HG02973 (cell line): ENCODE measurements around the gene LINC01488.

Experiments used
- ATAC-seq: cut with Tn5 transposase; IDR thresholded peaks from one replicate; pipeline ENCODE4 v1.9.1; 2021; ENCODE audit warnings: moderate library complexity; ENCODE audit not compliant: unreplicated experiment

LINC01488 gene

GRCh38 chr11:69481393-69481844 is at the start of gene LINC01488:
Gene LINC01488 (plus strand): TSS chr11:69481663.
- no peak for ATAC-seq

GRCh38 chr11:69431893-69432738 is 49.3 kb upstream of the LINC01488 start:
- no peak for ATAC-seq

- ATAC-seq: no peak
Observed at GRCh38 chr11:69433741-69434140, 47.7 kb upstream of the LINC01488 start.

GRCh38 chr11:69434471-69434931 is 47.0 kb upstream of the LINC01488 start:
- no peak for ATAC-seq

- no peak for ATAC-seq
Observed at GRCh38 chr11:69435161-69435986, 46.1 kb upstream of the LINC01488 start.

- ATAC-seq: no peak
Observed at GRCh38 chr11:69436041-69436982, 45.2 kb upstream of the LINC01488 start.

- ATAC-seq: no peak
Observed at GRCh38 chr11:69437001-69437875, 44.2 kb upstream of the LINC01488 start.

- no peak for ATAC-seq
Observed at GRCh38 chr11:69437876-69438205, 43.6 kb upstream of the LINC01488 start.

- no peak for ATAC-seq
Observed at GRCh38 chr11:69438286-69438920, 43.1 kb upstream of the LINC01488 start.

- no peak for ATAC-seq
Observed at GRCh38 chr11:69439127-69439526, 42.3 kb upstream of the LINC01488 start.

- ATAC-seq: no peak
Observed at GRCh38 chr11:69439651-69440464, 41.6 kb upstream of the LINC01488 start.

- no peak for ATAC-seq
Observed at GRCh38 chr11:69440876-69441275, 40.6 kb upstream of the LINC01488 start.

GRCh38 chr11:69442012-69442806 is 39.3 kb upstream of the LINC01488 start:
- no peak for ATAC-seq

- no peak for ATAC-seq
Observed at GRCh38 chr11:69442807-69443137, 38.7 kb upstream of the LINC01488 start.

GRCh38 chr11:69443138-69443967 is 38.1 kb upstream of the LINC01488 start:
- peak; percentile 70 for ATAC-seq

GRCh38 chr11:69443968-69444364 is 37.5 kb upstream of the LINC01488 start:
- no peak for ATAC-seq
